ENCODE measurements around the gene LYST. TPM values are rescaled to one million over a fixed set of nuclear protein-coding genes. Genes with fewer than 3 reads are reported as not detected.

LYST gene
- total and polyA plus RNA-seq, 4 donors = 4.1 to 63.3 (median 26.8) TPM

- Histone ChIP-seq H3K4me1 (ENCODE audit: control insufficient read depth in 1 of 2, insufficient read depth in 2 of 2, low read length in 2 of 2) (no peaks in the 10 kb centered on the region), H3K4me3 (ENCODE audit: low read length in 2 of 2) (no peak overlapping the region), H3K36me3 (ENCODE audit: control insufficient read depth in 1 of 2, insufficient read depth in 2 of 2, low read length in 1 of 2) (peaks cover 4 to 15% of the 10 kb centered on the region in 2 donors), H3K27ac (ENCODE audit: low read depth in 1 of 2, low read length in 2 of 2) (no peak overlapping the region), H3K9me3 (ENCODE audit: control insufficient read depth, low read length) (no peaks in the 10 kb centered on the region), H3K27me3 (ENCODE audit: control insufficient read depth in 1 of 2, insufficient read depth in 2 of 2, low read length in 1 of 2) (no peaks in the 10 kb centered on the region)
- 89 to 94% methylated on average over 1 of the region's 1 CpG for WGBS, 2 donors
- intact Hi-C loops (cut with DNase I) = no loop called here
- no peak for ATAC-seq (ENCODE audit: low FRiP score)
- DNase-seq = no peak
Measured at GRCh38 chr1:235726557-235726956, 140.1 kb downstream of the LYST start.

- Histone ChIP-seq H3K4me1 (ENCODE audit: control insufficient read depth in 1 of 2, insufficient read depth in 2 of 2, low read length in 2 of 2) (no peaks in the 10 kb centered on the region), H3K4me3 (ENCODE audit: low read length in 2 of 2) (no peak overlapping the region), H3K27ac (ENCODE audit: low read depth in 1 of 2, low read length in 2 of 2) (no peak overlapping the region), H3K36me3 (ENCODE audit: control insufficient read depth in 1 of 2, insufficient read depth in 2 of 2, low read length in 1 of 2) (peaks cover 4 to 15% of the 10 kb centered on the region in 2 donors), H3K27me3 (ENCODE audit: control insufficient read depth in 1 of 2, insufficient read depth in 2 of 2, low read length in 1 of 2) (no peaks in the 10 kb centered on the region), H3K9me3 (ENCODE audit: control insufficient read depth, low read length) (no peaks in the 10 kb centered on the region)
- no peak for ATAC-seq (ENCODE audit: low FRiP score)
- 58 to 62% methylated on average over 3 of the region's 3 CpGs for WGBS, 2 donors
- DNase-seq = no peak
- intact Hi-C loops (cut with DNase I) = no loop called here
Measured at GRCh38 chr1:235725434-235725833, 141.3 kb downstream of the LYST start.

GRCh38 chr1:235724730-235725129 lies 142.0 kb downstream of the LYST start:
- Histone ChIP-seq H3K36me3 (ENCODE audit: control insufficient read depth in 1 of 2, insufficient read depth in 2 of 2, low read length in 1 of 2) (peaks cover 4 to 15% of the 10 kb centered on the region in 2 donors), H3K4me3 (ENCODE audit: low read length in 2 of 2) (no peak overlapping the region), H3K9me3 (ENCODE audit: control insufficient read depth, low read length) (no peaks in the 10 kb centered on the region), H3K27me3 (ENCODE audit: control insufficient read depth in 1 of 2, insufficient read depth in 2 of 2, low read length in 1 of 2) (no peaks in the 10 kb centered on the region), H3K4me1 (ENCODE audit: control insufficient read depth in 1 of 2, insufficient read depth in 2 of 2, low read length in 2 of 2) (no peaks in the 10 kb centered on the region), H3K27ac (ENCODE audit: low read depth in 1 of 2, low read length in 2 of 2) (no peak overlapping the region)
- 94 to 97% methylated on average over 2 of the region's 2 CpGs for WGBS, 2 donors
- DNase-seq = no peak
- no peak for ATAC-seq (ENCODE audit: low FRiP score)
- intact Hi-C loops (cut with DNase I) = no loop called here

GRCh38 chr1:235722858-235723257 lies 143.8 kb downstream of the LYST start:
- H3K27ac ChIP-seq (ENCODE audit: low read depth in 1 of 2, low read length in 2 of 2) = no peak overlapping the region
- H3K27me3 ChIP-seq (ENCODE audit: control insufficient read depth in 1 of 2, insufficient read depth in 2 of 2, low read length in 1 of 2) = no peaks in the 10 kb centered on the region
- WGBS, 2 donors = 89 to 91% methylated on average over 2 of the region's 2 CpGs
- DNase-seq (no peak), ATAC-seq (ENCODE audit: low FRiP score) (no peak)
- no peaks in the 10 kb centered on the region for H3K9me3 ChIP-seq (ENCODE audit: control insufficient read depth, low read length)
- peaks cover 1 to 15% of the 10 kb centered on the region in 2 donors for H3K36me3 ChIP-seq (ENCODE audit: control insufficient read depth in 1 of 2, insufficient read depth in 2 of 2, low read length in 1 of 2)
- intact Hi-C loops (cut with DNase I) = no loop called here
- no peak overlapping the region for H3K4me3 ChIP-seq (ENCODE audit: low read length in 2 of 2)
- H3K4me1 ChIP-seq (ENCODE audit: control insufficient read depth in 1 of 2, insufficient read depth in 2 of 2, low read length in 2 of 2) = no peaks in the 10 kb centered on the region

GRCh38 chr1:235721982-235722381 lies 144.7 kb downstream of the LYST start:
- H3K27me3 ChIP-seq (ENCODE audit: control insufficient read depth in 1 of 2, insufficient read depth in 2 of 2, low read length in 1 of 2) = no peaks in the 10 kb centered on the region
- no peaks in the 10 kb centered on the region for H3K4me1 ChIP-seq (ENCODE audit: control insufficient read depth in 1 of 2, insufficient read depth in 2 of 2, low read length in 2 of 2)
- ATAC-seq (ENCODE audit: low FRiP score) (no peak), DNase-seq (no peak)
- H3K9me3 ChIP-seq (ENCODE audit: control insufficient read depth, low read length) = no peaks in the 10 kb centered on the region
- H3K27ac ChIP-seq (ENCODE audit: low read depth in 1 of 2, low read length in 2 of 2) = no peak overlapping the region
- intact Hi-C loops (cut with DNase I) = no loop called here
- H3K4me3 ChIP-seq (ENCODE audit: low read length in 2 of 2) = no peak overlapping the region
- 85 to 86% methylated on average over 4 of the region's 4 CpGs for WGBS, 2 donors
- H3K36me3 ChIP-seq (ENCODE audit: control insufficient read depth in 1 of 2, insufficient read depth in 2 of 2, low read length in 1 of 2) = peaks cover 1 to 15% of the 10 kb centered on the region in 2 donors

- intact Hi-C loops (cut with DNase I) = no loop called here
- DNase-seq = no peak
- 60 to 62% methylated on average over 4 of the region's 4 CpGs for WGBS, 2 donors
- Histone ChIP-seq H3K36me3 (ENCODE audit: control insufficient read depth in 1 of 2, insufficient read depth in 2 of 2, low read length in 1 of 2) (peaks cover 2 to 13% of the 10 kb centered on the region in 2 donors), H3K9me3 (ENCODE audit: control insufficient read depth, low read length) (no peaks in the 10 kb centered on the region), H3K4me3 (ENCODE audit: low read length in 2 of 2) (no peak overlapping the region), H3K27me3 (ENCODE audit: control insufficient read depth in 1 of 2, insufficient read depth in 2 of 2, low read length in 1 of 2) (no peaks in the 10 kb centered on the region), H3K27ac (ENCODE audit: low read depth in 1 of 2, low read length in 2 of 2) (no peak overlapping the region), H3K4me1 (ENCODE audit: control insufficient read depth in 1 of 2, insufficient read depth in 2 of 2, low read length in 2 of 2) (no peaks in the 10 kb centered on the region)
- no peak for ATAC-seq (ENCODE audit: low FRiP score)
Measured at GRCh38 chr1:235720544-235720943, 146.2 kb downstream of the LYST start.

- WGBS, 2 donors = 92 to 96% methylated on average over 4 of the region's 4 CpGs
- DNase-seq (no peak), ATAC-seq (ENCODE audit: low FRiP score) (no peak)
- no peaks in the 10 kb centered on the region for H3K4me1 ChIP-seq (ENCODE audit: control insufficient read depth in 1 of 2, insufficient read depth in 2 of 2, low read length in 2 of 2)
- intact Hi-C loops (cut with DNase I) = no loop called here
- no peaks in the 10 kb centered on the region for H3K27me3 ChIP-seq (ENCODE audit: control insufficient read depth in 1 of 2, insufficient read depth in 2 of 2, low read length in 1 of 2)
- no peak overlapping the region for H3K4me3 ChIP-seq (ENCODE audit: low read length in 2 of 2)
- peaks cover 1% of the 10 kb centered on the region for H3K9me3 ChIP-seq (ENCODE audit: control insufficient read depth, low read length)
- H3K36me3 ChIP-seq (ENCODE audit: control insufficient read depth in 1 of 2, insufficient read depth in 2 of 2, low read length in 1 of 2) = peaks cover 0 to 7% of the 10 kb centered on the region in 2 donors
- H3K27ac ChIP-seq (ENCODE audit: low read depth in 1 of 2, low read length in 2 of 2) = no peak overlapping the region
Measured at GRCh38 chr1:235714205-235714897, 152.4 kb downstream of the LYST start.

GRCh38 chr1:235712812-235713211 lies 153.9 kb downstream of the LYST start:
- H3K9me3 ChIP-seq (ENCODE audit: control insufficient read depth, low read length) = peaks cover 1% of the 10 kb centered on the region
- H3K36me3 ChIP-seq (ENCODE audit: control insufficient read depth in 1 of 2, insufficient read depth in 2 of 2, low read length in 1 of 2) = peaks cover 4 to 10% of the 10 kb centered on the region in 2 donors
- no peak overlapping the region for H3K27ac ChIP-seq (ENCODE audit: low read depth in 1 of 2, low read length in 2 of 2)
- intact Hi-C loops (cut with DNase I) = no loop called here
- DNase-seq (no peak), ATAC-seq (ENCODE audit: low FRiP score) (no peak)
- no peaks in the 10 kb centered on the region for H3K4me1 ChIP-seq (ENCODE audit: control insufficient read depth in 1 of 2, insufficient read depth in 2 of 2, low read length in 2 of 2)
- no peak overlapping the region for H3K4me3 ChIP-seq (ENCODE audit: low read length in 2 of 2)
- 97 to 98% methylated on average over 1 of the region's 1 CpG for WGBS, 2 donors
- no peaks in the 10 kb centered on the region for H3K27me3 ChIP-seq (ENCODE audit: control insufficient read depth in 1 of 2, insufficient read depth in 2 of 2, low read length in 1 of 2)

GRCh38 chr1:235710687-235711086 lies 156.0 kb downstream of the LYST start:
- no peak overlapping the region for H3K4me3 ChIP-seq (ENCODE audit: low read length in 2 of 2)
- H3K36me3 ChIP-seq (ENCODE audit: control insufficient read depth in 1 of 2, insufficient read depth in 2 of 2, low read length in 1 of 2) = peaks cover 4 to 10% of the 10 kb centered on the region in 2 donors
- peak overlapping the region in 1 of 2 donors; percentile 28 for H3K27ac ChIP-seq (ENCODE audit: low read depth in 1 of 2, low read length in 2 of 2)
- WGBS, 2 donors = 63 to 71% methylated on average over 3 of the region's 3 CpGs
- ATAC-seq (ENCODE audit: low FRiP score) = no peak
- no peak for DNase-seq
- intact Hi-C loops (cut with DNase I) = no loop called here
- H3K27me3 ChIP-seq (ENCODE audit: control insufficient read depth in 1 of 2, insufficient read depth in 2 of 2, low read length in 1 of 2) = no peaks in the 10 kb centered on the region
- H3K4me1 ChIP-seq (ENCODE audit: control insufficient read depth in 1 of 2, insufficient read depth in 2 of 2, low read length in 2 of 2) = no peaks in the 10 kb centered on the region
- H3K9me3 ChIP-seq (ENCODE audit: control insufficient read depth, low read length) = peaks cover 1% of the 10 kb centered on the region
